Astrocyte (in vitro differentiated cells and primary cell): ENCODE data around the gene GAPT. TPM values are rescaled to one million over a fixed set of nuclear protein-coding genes. Genes with fewer than 3 reads are reported as not detected.

Source experiments
- DNase-seq: peaks from one replicate; pipeline ENCODE4 v3.0.0-alpha.2; 2010; ENCODE audit warnings: low read depth
- FAIRE-seq: peaks from 2 replicates; lab custom pipeline; 2011; peaks lifted over from hg19 to GRCh38; lab: Jason Lieb, UNC
- H2AFZ ChIP-seq: 2 replicates; pipeline ENCODE4 v1.6.0; 2012; ENCODE audit warnings: low read depth, low read length, inconsistent platforms
- H3K27ac ChIP-seq: 2 replicates; pipeline ENCODE4 v1.5.1; 2011; ENCODE audit warnings: low read depth, low read length, inconsistent platforms
- H3K27me3 ChIP-seq: 2 replicates; pipeline ENCODE4 v1.6.0; 2011; ENCODE audit warnings: low read length, inconsistent platforms; ENCODE audit not compliant: insufficient read depth
- H3K36me3 ChIP-seq: 2 replicates; pipeline ENCODE4 v1.5.1; 2011; ENCODE audit warnings: low read length, inconsistent platforms; ENCODE audit not compliant: insufficient read depth
- H3K4me1 ChIP-seq: 2 replicates; pipeline ENCODE4 v1.5.1; 2011; ENCODE audit warnings: low read length, inconsistent platforms; ENCODE audit not compliant: insufficient read depth
- H3K4me2 ChIP-seq: 2 replicates; pipeline ENCODE4 v1.6.0; 2012; ENCODE audit warnings: low read length, inconsistent platforms
- H3K4me3 ChIP-seq: 2 replicates; pipeline ENCODE4 v1.5.1; 2011; ENCODE audit warnings: low read depth, mild to moderate bottlenecking, low read length, inconsistent platforms; ENCODE audit not compliant: insufficient read depth
- H3K79me2 ChIP-seq: 2 replicates; pipeline ENCODE4 v1.6.0; 2012; ENCODE audit warnings: mild to moderate bottlenecking, low read length, inconsistent platforms; ENCODE audit not compliant: insufficient read depth
- H3K9ac ChIP-seq: 2 replicates; pipeline ENCODE4 v1.6.0; 2012; ENCODE audit warnings: mild to moderate bottlenecking, low read length, inconsistent platforms
- H3K9me3 ChIP-seq: 2 replicates; pipeline ENCODE4 v1.5.1; 2012; ENCODE audit warnings: low read depth, mild to moderate bottlenecking, low read length, inconsistent platforms; ENCODE audit not compliant: insufficient read depth
- H4K20me1 ChIP-seq: 2 replicates; pipeline ENCODE4 v1.6.0; 2012; ENCODE audit warnings: low read length, inconsistent platforms; ENCODE audit not compliant: insufficient read depth
- H3K27ac Mint-ChIP-seq: one replicate; pipeline ENCODE4 v1.8.0; 2021; ENCODE audit warnings: mild to moderate bottlenecking, mixed read lengths; ENCODE audit not compliant: unreplicated experiment
- H3K27me3 Mint-ChIP-seq: one replicate; pipeline ENCODE4 v1.8.0; 2021; ENCODE audit warnings: low read depth, mixed read lengths; ENCODE audit not compliant: unreplicated experiment
- H3K36me3 Mint-ChIP-seq: one replicate; pipeline ENCODE4 v1.8.0; 2021; ENCODE audit warnings: low read depth, mixed read lengths; ENCODE audit not compliant: unreplicated experiment
- H3K4me1 Mint-ChIP-seq: one replicate; pipeline ENCODE4 v1.8.0; 2021; ENCODE audit warnings: low read depth, mixed read lengths; ENCODE audit not compliant: unreplicated experiment
- H3K4me3 Mint-ChIP-seq: one replicate; pipeline ENCODE4 v1.8.0; 2021; ENCODE audit warnings: mild to moderate bottlenecking, moderate library complexity, mixed read lengths; ENCODE audit not compliant: unreplicated experiment
- H3K9me3 Mint-ChIP-seq: one replicate; pipeline ENCODE4 v1.8.0; 2021; ENCODE audit warnings: mild to moderate bottlenecking, mixed read lengths; ENCODE audit not compliant: unreplicated experiment
- EZH2 ChIP-seq: IDR thresholded peaks from 2 replicates; pipeline ENCODE4 v1.6.1; 2012; ENCODE audit warnings: mild to moderate bottlenecking, low read length, inconsistent platforms; ENCODE audit not compliant: insufficient read depth
- microRNA-seq: library from miRNA; unstranded; fragments of <30 nt; microRNA quantifications from one replicate; pipeline ENCODE4 v1.2.0, GENCODE V29; 2020
- total RNA-seq: library from RNA; stranded (reverse); gene quantifications from 2 replicates; pipeline ENCODE4 v1.2.1, GENCODE V29; 2021
- TF ChIP-seq, protein P1 (sequence below): IDR thresholded peaks from 2 replicates; pipeline ENCODE4 v1.5.1; 2011; ENCODE audit warnings: low read depth, mild to moderate bottlenecking, inconsistent platforms, low read length, moderate library complexity; ENCODE audit not compliant: insufficient read depth

The GAPT gene
- total RNA-seq, 1 donor from 2014 or later, result not detected

DNA sequence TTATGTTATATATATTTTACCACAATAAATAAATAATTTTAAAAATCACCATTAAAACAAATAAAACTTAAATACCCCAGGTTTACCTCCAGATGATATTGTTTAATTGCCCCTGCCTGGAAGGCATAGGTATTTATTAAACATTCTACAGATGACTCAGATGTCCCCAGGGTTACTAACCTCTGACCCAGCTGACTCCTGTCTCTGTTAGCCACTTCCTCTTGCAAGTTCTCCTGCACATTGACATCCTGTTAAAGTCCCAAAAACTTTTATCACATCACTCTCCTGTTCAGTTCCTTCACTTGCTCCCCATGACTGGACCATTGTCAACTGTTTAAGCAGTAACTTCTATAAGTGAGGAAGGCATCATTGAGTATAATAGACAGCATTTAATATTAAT is 54.7 kb downstream of the GAPT start:
- H3K27ac ChIP-seq, result no peak overlapping the region
- H3K27ac Mint-ChIP-seq, result no peak overlapping the region
- peaks cover 3% of the 10 kb centered on the region for H3K4me1 Mint-ChIP-seq
- H3K27me3 ChIP-seq, result no peaks in the 10 kb centered on the region
- no peak overlapping the region for H3K9ac ChIP-seq
- peaks cover 6% of the 10 kb centered on the region for H3K36me3 Mint-ChIP-seq
- peaks cover 8% of the 10 kb centered on the region for H3K9me3 Mint-ChIP-seq
- no peak overlapping the region for H2AFZ ChIP-seq
- no peak overlapping the region for H3K4me2 ChIP-seq
- DNase-seq (no peak), FAIRE-seq (no peak)
- TF ChIP-seq, protein P1, sequence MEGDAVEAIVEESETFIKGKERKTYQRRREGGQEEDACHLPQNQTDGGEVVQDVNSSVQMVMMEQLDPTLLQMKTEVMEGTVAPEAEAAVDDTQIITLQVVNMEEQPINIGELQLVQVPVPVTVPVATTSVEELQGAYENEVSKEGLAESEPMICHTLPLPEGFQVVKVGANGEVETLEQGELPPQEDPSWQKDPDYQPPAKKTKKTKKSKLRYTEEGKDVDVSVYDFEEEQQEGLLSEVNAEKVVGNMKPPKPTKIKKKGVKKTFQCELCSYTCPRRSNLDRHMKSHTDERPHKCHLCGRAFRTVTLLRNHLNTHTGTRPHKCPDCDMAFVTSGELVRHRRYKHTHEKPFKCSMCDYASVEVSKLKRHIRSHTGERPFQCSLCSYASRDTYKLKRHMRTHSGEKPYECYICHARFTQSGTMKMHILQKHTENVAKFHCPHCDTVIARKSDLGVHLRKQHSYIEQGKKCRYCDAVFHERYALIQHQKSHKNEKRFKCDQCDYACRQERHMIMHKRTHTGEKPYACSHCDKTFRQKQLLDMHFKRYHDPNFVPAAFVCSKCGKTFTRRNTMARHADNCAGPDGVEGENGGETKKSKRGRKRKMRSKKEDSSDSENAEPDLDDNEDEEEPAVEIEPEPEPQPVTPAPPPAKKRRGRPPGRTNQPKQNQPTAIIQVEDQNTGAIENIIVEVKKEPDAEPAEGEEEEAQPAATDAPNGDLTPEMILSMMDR, result no peak
- TF ChIP-seq EZH2, result no peak
- H3K79me2 ChIP-seq, result no peaks in the 10 kb centered on the region
- H3K36me3 ChIP-seq, result no peaks in the 10 kb centered on the region
- H4K20me1 ChIP-seq, result no peaks in the 10 kb centered on the region
- peaks cover 2% of the 10 kb centered on the region for H3K27me3 Mint-ChIP-seq
- no peaks in the 10 kb centered on the region for H3K4me1 ChIP-seq
- no peak overlapping the region for H3K4me3 Mint-ChIP-seq
- peaks cover 4% of the 10 kb centered on the region for H3K9me3 ChIP-seq
- no peak overlapping the region for H3K4me3 ChIP-seq

Small RNA genes lying within 50 kb of the gene (microRNA-seq; reads per million reads assigned to microRNA genes)
- not detected for gene MIR548AE2

Other genes with a start within 250 kb of the GAPT start
- 260 and 368 TPM in 2 replicates for gene PLK2, start 31.3 kb upstream of the GAPT start, total RNA-seq
- gene RAB3C, start 91.6 kb downstream of the GAPT start, total RNA-seq, result 0.45 and 1.3 TPM in 2 replicates